ENCODE measurements around the gene PANK4. TPM values are rescaled to one million over a fixed set of nuclear protein-coding genes. Genes with fewer than 3 reads are reported as not detected.

PANK4 gene
- total and polyA plus RNA-seq, 10 of the 15 experiments (the other 5 are each of a cell fraction or from before 2014, with no cell fraction given), result 0.35 to 38.0 (median 18.6) TPM

DNA sequence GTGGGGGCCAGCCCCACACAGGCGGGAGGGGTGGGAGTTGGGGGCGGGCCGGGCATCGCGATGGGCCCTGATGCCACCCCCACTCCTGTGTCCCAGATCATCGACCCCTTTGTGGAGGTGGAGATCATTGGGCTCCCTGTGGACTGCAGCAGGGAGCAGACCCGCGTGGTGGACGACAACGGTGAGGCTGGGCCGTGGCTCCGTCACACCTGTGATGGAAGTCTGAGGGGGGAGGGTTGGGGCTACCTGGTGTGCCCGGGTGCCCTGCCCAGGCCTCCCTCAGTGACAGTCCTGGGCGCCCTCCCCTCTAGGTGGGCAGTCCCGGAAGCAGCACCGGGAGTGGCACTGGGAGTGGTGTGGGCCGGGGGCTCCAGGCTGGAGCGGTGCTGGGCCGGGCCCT, 27.7 kb downstream of the PANK4 start:
- ChIA-PET RAD21 (ENCODE audit: unreplicated experiment) (no interaction called here), CTCF (no interaction called here), POLR2A (interaction anchor here (0.6 kb wide), 1 partner anchor 110 kb away, joined by 4 read pairs; no protein-coding TSS in a partner anchor), SMC1A (ENCODE audit: uncharacterized antibody, unreplicated experiment) (no interaction called here)
- Histone ChIP-seq H4K20me1 (ENCODE audit: control insufficient read depth, insufficient read depth) (no peaks in the 10 kb centered on the region), H3K9me3 (replicated peaks; ENCODE audit: control insufficient read depth, insufficient read depth, low read length) (no peaks in the 10 kb centered on the region), H3K4me3 (no peak overlapping the region), H3K4me2 (ENCODE audit: control insufficient read depth, insufficient read depth) (no peak overlapping the region), H3K79me2 (ENCODE audit: control insufficient read depth, insufficient read depth, low read length) (no peaks in the 10 kb centered on the region), H3K4me1 (ENCODE audit: control insufficient read depth, insufficient read depth, low read length) (peaks cover 10% of the 10 kb centered on the region), H3K36me3 (ENCODE audit: control insufficient read depth in 2 of 2, insufficient read depth in 2 of 2, low read length in 1 of 2) (no peaks in the 10 kb centered on the region), H3K9ac (ENCODE audit: control insufficient read depth, insufficient read depth, low read length) (no peak overlapping the region), H3K27me3 (replicated peaks in 1 of 2; ENCODE audit: control insufficient read depth in 2 of 2, insufficient read depth in 2 of 2, low read length in 1 of 2) (no peaks in the 10 kb centered on the region), H2AFZ (ENCODE audit: control insufficient read depth, low read depth, low read length) (no peak overlapping the region), H3K27ac (ENCODE audit: control insufficient read depth, insufficient read depth) (no peak overlapping the region)
- in situ Hi-C loops (cut with MboI) (no loop called here), intact Hi-C loops (cut with micrococcal nuclease; ENCODE audit: unreplicated experiment) (no loop called here)
- FAIRE-seq, result no peak
- TF ChIP-seq SMAD5 (IDR thresholded peaks at IDR 0.05; ENCODE audit: low read depth), result no peak
- TF ChIP-seq SUZ12 (IDR thresholded peaks at IDR 0.05; ENCODE audit: unreplicated experiment), result no peak
- TF ChIP-seq POLR2A (IDR thresholded peaks at IDR 0.05; ENCODE audit: low read depth, low read length), result no peak
- TF ChIP-seq FOS (IDR thresholded peaks at IDR 0.05; ENCODE audit: borderline replicate concordance, extremely low read depth, insufficient read length), result no peak
- TF ChIP-seq FOXM1 (IDR thresholded peaks at IDR 0.05; ENCODE audit: low read depth, low read length), result no peak
- TF ChIP-seq POLR2AphosphoS2 (IDR thresholded peaks at IDR 0.05; ENCODE audit: low read depth, low read length), result no peak
- no peak for TF ChIP-seq BCL11A (IDR thresholded peaks at IDR 0.05; ENCODE audit: low read depth, low read length)
- no peak for TF ChIP-seq HCFC1 (IDR thresholded peaks at IDR 0.05; ENCODE audit: low read length)
- no peak for TF ChIP-seq TARDBP (IDR thresholded peaks at IDR 0.05; ENCODE audit: borderline replicate concordance)
- no peak for TF ChIP-seq MTA2 (IDR thresholded peaks at IDR 0.05; ENCODE audit: low read depth)
- TF ChIP-seq ZNF217 (IDR thresholded peaks at IDR 0.05), result no peak
- TF ChIP-seq ETV6 (conservative IDR thresholded peaks at IDR 0.05 in 1 of 2, IDR thresholded peaks at IDR 0.05 in 1 of 2; ENCODE audit: borderline replicate concordance in 1 of 2, low read depth in 1 of 2), result no peak
- no peak for TF ChIP-seq BHLHE40 (IDR thresholded peaks at IDR 0.05; ENCODE audit: borderline replicate concordance in 1 of 2, low read depth in 2 of 2, low read length in 1 of 2)
- TF ChIP-seq HDAC6 (IDR thresholded peaks at IDR 0.05; ENCODE audit: unreplicated experiment), result no peak
- no peak for TF ChIP-seq NFYB (IDR thresholded peaks at IDR 0.05; ENCODE audit: insufficient read depth, low read depth, low read length)
- DNase-seq (ENCODE audit: low read depth, low spot score), result no peak
- WGBS (ENCODE audit: insufficient coverage, insufficient replicate concordance, low lambda C conversion rate, missing lambda C conversion rate), result 77% methylated on average over 17 of the region's 19 CpGs
- no TSS peak for BruUV-seq (replicated peaks)
- no peak for ATAC-seq

All from GM12878 (cell line).